ENCODE results near the gene ADAM10.
"Not testable (repeated sequence)": the region's sequence is repeated elsewhere in the genome, so short reads cannot be mapped to it uniquely, and the experiment has no call there.

ADAM10 gene

DNA sequence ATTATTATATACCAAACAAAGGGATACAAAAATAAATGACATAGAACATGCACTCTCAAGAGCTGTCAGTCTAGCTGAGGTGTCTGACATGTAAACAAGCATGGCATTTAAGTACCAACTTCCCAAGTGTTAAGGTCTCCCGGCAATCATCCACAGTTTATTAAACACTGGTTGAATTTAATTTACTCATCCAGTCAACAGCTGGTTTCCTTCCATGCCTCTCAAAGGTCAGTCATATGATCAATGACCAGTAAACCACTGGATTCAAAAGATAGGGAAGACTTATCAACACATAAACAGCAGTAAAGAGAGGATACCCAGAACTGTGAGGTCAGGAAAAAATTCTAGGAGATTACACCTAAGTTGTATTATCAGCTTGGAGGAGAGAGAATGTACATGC is 80.4 kb downstream of the ADAM10 start:
- no peak for DNase-seq

DNA sequence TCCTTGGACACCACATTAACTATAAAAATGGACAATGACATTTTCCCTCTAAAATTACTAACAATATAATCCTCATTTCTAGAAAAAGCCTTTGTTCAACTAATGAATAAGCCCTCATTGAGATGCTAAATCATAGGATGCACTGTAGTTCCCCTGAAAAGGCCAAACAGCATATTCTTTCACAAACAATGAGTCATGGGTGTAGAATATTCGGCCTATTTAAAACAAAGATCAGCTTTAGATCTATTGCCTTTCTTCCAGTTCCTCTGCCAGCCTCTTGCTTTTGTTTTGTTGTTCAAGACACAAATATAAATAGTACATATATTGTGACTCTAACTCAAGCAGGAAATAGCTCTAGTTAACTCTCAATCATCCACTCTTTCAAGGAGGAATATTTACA is 82.5 kb downstream of the ADAM10 start:
- no peak for DNase-seq

DNA sequence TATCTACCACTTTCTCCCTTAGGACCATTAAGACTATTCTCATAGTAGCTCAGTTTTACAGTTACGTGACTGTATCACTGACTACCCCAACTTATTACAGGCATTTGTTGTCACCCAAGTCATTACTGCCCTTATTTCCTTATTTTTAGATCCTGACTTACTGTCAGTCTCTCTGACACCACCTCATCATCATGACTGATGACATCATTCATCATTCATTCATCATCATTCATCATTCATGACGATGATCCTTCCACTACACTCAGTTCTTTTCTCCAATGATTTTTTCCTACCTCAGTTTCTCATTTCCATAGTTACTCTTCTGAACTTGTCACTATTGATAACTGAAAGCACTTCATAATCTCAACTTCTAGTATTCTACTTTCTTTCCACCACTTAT is 83.8 kb downstream of the ADAM10 start:
- no peak for DNase-seq

DNA sequence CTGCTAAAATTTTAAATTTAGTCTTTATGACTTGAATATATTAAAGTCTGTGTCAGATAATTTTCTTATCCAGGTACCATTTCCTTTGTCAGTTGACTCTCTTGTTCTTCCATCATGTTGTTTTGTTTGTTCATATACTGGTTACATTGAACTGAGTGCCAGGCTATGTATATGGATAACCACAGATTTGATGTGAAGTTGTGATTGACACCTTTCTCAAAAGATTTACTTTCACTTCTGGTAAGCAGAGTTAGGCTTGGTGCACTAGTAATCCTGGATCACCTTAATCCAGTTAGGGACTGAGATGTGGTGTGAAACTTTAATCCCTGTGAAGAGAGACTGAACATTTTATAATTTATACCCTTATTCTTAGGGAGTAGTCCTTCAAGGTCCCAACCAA is 99.4 kb downstream of the ADAM10 start:
- DNase-seq: no peak

GRCh38 chr15:58649175-58649574 is 100.3 kb downstream of the ADAM10 start:
- DNase-seq: no peak

DNA sequence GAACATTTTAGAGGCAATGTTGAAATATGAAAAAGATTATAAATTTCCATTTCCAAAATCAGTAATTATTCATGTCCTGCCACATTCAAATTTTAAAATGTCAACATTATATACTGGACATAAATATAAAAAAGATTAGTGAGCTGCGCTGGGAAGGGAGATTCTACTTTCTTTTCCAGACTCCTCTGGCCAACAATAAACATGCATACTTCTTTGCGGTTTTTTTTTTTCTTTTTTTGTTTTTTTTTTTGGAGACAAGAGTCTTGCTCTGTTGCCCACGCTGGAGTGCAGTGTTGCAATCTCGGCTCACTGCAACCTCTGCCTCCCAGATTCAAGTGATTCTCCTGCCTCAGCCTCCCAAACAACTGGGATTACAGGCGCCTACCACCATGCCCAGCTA is 105.5 kb downstream of the ADAM10 start:
- DNase-seq: no peak

DNA sequence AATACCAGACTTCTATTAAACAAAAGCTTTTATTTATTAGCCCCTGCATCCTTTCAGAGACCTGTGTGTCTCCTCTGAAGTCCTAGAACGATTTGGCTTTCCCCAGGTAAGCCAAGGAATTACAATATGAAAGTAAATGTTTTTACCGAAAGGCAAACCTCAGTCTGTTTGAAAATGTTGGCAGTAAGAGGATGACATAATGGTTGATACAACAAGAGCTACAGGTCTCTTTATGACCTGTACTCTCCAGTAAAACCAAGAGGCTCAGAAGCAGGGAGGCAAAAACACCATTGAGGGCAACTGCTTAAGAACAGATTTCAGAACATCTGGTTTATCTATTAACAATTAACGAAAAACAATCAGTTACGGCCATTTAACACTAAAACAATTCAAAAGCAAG is 107.8 kb downstream of the ADAM10 start:
- DNase-seq: no peak

DNA sequence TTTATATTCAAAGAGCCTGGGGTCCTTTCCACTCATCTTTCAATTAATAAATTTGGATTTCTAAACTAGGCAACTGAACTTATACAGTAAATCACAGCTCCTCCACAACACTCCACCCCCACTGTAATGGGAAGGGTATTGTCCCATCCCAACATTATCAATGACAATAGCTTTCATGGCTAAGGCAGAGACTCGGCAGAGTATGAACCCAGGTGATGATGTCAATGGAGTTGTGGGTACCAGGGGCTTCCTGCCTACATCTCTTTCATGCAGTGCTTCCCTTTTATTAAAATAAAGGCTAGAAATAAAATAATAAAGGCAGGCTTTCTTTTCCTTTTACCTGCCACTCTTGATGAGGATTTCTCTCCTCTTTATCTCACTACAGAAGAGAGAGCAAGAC is 109.5 kb downstream of the ADAM10 start:
- no peak for DNase-seq

DNA sequence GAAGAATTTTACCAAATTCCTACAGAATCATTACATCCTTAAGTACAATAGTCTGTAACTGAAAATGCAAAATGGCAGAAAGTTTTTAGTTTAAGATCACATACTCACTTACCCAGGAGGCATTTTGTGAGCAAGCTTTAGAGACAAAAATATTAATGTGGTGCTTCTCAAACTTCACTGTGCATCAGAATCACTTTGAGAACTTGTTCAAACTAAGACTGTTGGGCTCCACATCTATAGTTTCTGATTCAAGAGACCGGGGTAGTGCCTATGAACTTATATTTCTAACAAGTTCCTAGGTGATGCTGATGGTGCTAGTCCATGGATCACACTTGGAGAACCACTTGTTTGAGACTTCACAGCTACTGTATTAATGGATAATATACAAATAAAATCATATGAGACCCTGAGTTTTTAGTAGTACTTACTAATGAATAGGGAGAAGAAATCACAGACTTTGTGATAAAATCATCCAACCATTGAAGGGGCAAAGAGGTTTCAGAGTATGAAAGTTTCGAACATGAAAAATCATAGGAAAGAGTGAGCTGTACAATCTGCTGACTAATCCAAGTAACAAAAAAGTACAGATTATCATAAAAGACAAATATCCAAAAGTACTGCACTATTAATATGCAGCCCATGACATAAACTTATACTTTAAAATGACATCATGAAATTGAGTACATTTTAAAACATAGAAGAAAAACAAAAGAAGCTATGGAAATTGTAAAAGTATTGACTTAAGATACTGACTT is 110.3 kb downstream of the ADAM10 start:
- DNase-seq: no peak

DNA sequence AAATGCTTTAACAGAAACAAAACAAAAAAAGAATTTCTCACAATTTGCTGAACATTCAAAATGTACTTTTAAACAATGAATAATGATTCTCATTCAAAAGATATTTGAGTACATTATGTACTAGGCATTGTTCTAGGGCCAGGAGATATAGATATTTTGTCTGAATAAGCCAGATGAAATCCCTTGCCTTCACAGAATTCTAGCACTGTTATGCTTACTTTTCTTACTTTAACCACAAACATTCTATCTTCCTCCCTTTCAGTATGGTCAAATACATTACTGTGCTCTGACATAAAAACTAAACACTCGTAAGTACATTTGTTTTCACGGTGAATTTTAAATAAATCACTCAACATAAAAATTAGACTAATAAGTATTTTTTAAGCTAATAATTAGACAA is 116.7 kb downstream of the ADAM10 start:
- no peak for DNase-seq

DNA sequence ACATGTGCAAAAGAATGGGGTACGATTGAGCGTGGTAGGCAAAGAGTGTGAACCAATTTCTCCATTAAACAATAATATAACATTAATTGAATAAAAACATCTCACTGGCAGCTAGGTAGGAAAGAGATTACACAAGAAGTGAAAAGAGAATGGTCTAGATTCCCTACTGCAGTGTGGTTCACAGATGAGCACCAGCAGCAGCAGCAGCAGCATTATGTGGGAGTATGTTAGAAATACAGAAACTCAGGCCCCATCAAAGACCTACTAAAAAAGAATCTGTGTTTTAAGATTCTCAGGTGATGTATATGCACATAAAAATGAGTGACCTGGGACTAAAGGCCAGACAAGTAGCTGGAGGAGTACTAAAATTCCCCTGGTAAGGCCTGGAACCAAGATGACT is 118.2 kb downstream of the ADAM10 start:
- no peak for DNase-seq

DNA sequence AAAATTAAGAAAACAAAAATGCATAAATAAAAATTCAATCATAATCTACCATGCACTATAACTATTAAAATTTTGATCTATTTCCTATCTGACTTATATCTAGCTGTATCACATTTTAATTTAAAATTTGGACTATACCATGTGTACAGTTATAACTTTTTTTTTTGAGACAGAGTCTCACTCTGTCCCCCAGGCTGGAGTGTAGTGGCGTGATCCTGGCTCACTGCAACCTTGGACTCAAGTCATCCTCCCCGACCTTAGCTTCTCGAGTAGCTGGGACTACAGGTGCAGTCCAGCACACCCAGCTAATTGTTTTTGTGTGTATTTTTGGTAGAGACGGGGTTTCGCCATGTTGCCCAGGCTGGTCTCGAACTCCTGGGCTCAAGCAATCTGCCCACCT is 119.9 kb downstream of the ADAM10 start:
- DNase-seq: no peak

DNA sequence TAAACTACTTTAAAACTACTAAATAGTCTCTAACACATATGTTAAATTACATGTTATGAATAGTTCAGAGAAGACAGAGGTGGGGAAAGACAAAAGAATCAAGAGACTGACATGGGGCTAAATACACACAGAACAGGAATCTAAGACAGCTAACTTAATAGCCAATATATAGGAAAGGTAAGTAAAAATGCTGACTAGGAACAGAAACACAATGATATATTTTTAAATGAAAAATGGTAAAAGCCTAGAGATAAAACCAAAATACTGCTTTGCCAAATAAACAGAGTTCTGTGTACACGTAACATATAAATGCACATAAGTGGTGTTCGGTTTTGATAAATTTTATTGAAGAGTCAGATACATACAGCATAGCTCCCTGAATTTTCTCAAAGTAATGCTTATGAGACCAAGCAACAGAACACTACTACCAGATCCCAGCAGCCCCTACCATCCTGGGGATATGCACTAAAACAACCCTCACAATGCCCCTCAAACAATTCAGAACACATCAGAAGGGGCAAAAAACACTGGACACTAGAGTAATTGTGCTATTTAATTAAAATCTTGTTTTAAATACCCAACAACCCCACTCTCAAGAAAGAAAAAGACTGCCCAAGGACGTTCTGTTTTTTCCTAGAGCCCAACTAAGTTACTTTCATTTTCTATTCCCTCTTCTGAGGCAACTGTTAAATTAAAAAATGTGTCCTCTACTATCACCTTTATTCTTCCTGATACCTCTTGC is 121.1 kb downstream of the ADAM10 start:
- DNase-seq: no peak

GRCh38 chr15:58627701-58628100 is 121.8 kb downstream of the ADAM10 start:
- DNase-seq: no peak

- no peak for DNase-seq
Measured at GRCh38 chr15:58627046-58627445, 122.5 kb downstream of the ADAM10 start.

- no peak for DNase-seq
Measured at GRCh38 chr15:58626378-58626777, 123.1 kb downstream of the ADAM10 start.

DNA sequence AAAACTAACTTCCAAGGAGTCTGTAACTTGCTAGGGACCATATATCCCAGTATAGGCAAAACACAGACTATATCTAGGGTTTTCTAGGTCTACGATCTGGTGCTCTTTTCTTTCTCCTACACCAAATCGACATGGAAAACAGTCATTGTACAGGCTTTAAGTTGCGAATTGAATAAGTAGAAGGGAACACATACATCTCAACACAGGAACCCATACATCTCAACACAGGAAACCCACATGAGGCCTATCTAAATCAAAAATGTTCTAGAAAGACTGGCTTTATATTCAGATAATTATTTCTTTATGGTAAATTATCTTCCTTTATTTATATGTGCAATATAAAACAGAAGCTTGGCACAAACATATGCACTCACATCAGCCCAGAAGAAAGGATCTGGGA is 126.6 kb downstream of the ADAM10 start:
- no peak for DNase-seq

DNA sequence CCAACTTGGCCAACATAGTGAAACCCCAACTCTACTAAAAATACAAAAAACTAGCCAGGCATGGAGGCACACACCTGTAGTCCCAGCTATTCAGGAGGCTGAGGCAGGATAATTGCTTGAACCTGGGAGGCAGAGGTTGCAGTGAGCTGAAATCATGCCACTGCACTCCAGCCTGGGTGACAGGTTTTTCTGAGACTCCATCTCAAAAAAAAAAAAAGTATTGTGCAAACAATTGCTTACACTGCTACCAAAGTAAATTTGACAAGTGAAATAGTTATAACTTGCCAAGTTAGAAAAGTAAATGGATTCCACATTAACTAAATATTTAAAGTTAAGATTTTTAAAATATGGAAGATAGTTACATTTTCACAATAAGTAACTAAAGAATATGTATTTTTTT is 129.2 kb downstream of the ADAM10 start:
- not testable (repeated sequence) for DNase-seq

GRCh38 chr15:58616171-58616570 is 133.3 kb downstream of the ADAM10 start:
- no peak for DNase-seq

DNA sequence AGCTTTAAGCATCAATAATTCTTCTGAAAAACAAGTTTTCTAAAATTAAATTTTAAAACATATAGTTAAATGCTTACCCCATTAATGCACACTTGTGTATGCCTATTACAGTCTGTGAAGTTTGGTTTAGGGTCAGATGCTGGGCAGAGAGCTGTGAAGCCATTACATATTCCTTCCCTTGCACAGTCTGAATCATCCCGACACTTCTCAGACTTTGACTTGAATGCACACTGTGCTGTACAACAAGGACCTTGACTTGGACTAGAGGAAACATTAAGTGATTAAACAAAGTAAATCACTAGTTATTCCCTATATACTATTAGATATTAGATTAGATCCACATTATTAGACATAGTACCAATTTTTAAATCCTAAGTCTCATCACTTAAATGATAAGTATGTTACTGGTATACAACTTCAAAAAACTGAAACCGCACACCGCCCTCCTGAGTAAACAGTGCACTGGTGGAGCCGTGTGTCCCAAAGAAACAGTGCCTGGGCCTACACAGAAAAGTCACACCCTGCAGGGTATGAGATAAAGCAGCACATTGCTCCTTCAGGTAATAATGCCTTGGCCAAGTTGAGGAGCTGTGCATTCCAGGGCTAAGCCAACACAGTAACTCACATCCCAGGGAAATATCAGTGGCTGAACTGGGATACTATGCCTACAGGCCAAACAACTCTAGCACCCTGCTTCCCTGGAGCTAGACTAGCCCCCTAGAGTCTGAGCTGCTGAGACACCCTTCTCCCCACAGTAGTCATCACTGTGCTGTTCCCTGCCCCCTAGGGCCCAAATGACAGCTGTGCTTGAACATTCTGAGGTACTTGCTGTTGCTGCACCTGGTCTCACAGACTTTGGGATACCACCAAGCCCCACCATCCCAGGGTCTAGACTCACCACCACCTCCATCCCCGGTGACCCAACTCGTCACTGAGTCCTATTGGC is 137.5 kb downstream of the ADAM10 start:
- DNase-seq: no peak

DNA sequence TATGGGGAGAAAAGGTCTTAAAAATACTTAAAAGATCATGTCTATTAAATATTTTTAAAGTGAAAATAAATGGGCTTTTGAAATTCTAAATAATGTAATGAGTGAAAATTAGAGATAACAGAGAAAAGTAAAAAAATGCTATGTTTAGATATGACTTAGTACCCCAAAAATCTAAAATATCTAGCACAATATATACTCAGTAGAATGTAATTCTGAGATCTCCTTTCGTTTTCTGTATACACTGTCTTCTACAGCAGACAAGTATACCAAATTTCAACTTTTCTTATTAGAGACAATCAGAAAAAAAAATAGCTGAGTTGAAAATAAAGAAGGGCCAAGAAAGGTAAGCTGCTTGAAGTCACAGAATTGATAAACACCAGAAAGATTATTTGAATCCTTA is 140.8 kb downstream of the ADAM10 start:
- DNase-seq: no peak

DNA sequence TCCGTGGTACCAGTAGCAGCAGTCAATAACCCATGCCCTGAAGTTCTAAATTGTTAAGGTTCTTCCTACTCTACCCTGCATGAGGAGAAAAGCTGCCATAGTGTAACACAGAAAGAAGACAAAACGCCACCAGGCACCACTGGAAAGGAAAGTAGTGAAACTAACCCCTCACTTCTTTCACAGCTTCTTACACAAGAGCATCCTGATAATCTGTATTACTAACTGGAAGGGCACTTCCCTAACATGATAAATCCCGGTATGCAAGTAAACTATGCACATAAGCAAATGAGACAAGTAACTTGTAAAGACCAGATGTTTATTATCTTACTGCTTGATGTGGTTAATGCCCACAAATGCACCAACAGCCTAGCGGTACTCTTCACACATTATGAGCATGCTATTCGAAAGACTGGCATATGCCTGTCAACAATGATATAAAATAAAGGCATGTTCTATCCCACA is 141.3 kb downstream of the ADAM10 start:
- DNase-seq: no peak

GRCh38 chr15:58606577-58607080 is 142.9 kb downstream of the ADAM10 start:
- no peak for DNase-seq
